TTC549 (cell line): Measurements from ENCODE around the gene MYH14.

ENCODE experiments used
- FAIRE-seq: peaks from 2 replicates; lab custom pipeline; 2012; peaks lifted over from hg19 to GRCh38; lab: Jason Lieb, UNC

Gene MYH14

DNA sequence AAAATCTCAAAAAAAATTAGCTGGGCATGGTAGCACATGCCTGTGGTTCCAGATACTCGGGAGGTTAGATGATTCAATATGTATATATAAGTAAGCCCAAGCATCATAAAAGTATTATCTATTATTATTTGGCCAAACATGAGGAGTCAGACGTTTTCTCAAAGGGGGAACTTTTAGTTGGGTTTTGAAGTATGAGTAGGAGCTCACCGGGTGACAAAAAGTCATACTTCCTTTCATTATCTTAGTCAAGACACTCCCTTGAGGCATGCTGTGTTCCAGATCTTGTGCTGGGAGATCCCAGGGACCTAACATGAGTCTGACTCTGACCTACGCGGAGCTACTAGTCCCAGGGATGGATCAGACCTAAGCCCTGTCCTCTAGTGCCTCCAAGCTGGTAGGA is 8.2 kb upstream of the MYH14 start:
- FAIRE-seq: no peak

DNA sequence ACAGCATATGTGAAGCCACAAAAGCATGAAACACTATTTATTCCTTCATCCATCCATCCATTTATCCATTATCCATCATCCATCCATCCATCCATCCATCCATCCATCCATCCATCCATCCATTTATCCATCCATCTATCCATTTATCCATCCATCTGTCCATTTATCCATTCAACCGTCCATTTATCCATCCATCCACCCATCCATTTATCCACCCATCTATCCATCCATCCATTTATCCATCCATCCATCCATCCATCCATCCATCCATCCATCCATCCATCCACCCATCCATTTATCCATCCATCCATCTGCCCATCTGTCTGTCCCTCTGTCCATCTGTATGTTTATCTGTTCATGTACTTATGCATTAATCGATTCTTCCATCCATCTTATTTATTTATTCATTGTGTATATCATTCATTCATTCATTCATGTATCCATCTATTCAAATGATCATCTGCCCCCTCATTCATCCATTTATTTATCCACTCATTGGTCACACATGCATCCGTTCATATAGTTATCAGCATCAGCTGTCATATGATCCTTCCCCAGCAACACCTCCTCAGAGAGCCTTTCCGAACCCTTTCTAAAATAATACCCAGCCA is 7.0 kb upstream of the MYH14 start:
- FAIRE-seq: no peak

GRCh38 chr19:50197348-50197747 is 6.1 kb upstream of the MYH14 start:
- FAIRE-seq: no peak

DNA sequence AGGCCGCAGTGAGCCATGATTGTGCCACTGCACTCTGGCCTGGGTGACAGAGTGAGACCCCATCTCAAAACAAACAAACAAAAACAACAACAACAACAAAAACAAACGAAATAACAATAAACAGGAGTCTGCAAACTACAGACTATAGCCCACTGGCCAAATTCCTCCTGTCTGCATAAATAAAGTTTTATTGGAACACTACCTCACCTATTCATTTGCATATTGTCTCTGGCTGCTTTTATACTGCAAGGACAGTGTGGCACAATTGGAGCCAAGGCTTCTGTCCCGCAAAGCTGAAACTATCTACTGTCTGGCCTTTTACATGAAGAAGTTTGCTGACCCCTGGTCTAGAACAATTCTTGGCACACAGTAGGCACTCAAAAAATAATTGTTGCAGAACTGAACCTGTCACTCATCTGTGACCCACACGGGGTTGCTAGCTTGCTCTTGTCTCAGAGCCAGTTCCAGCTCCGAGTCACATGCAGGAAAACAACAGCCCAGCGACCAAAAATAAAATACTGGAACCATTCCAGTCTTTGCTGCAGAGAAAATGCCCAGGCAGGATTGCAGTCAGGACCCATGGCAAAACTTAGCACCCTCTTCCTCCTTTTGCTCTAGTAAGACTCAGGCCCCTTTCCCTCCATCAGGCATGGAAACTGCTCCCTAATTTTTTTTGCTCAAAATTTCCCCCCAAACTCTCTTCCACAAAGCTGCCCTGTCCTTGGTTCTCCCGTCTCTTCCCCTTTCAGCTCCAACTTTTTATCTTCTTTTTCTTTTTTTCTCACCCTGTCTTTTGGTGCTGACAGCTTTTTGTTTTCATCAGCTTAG is 4.8 kb upstream of the MYH14 start:
- FAIRE-seq: no peak

DNA sequence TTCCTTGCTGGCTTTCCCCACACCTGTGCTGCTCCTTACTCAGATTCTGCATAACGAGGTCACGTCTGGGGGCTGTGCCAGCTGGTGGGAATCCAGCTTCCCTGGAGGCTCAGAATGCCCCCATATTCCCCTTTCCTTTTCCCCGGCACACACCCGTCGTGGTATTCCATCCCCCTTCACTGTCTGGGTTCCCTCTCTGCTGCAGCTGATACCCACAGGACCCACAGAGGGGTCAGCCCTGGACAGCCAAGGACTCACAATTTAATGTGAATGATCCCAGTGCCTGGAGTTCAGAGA is 4.2 kb upstream of the MYH14 start:
- FAIRE-seq: no peak

DNA sequence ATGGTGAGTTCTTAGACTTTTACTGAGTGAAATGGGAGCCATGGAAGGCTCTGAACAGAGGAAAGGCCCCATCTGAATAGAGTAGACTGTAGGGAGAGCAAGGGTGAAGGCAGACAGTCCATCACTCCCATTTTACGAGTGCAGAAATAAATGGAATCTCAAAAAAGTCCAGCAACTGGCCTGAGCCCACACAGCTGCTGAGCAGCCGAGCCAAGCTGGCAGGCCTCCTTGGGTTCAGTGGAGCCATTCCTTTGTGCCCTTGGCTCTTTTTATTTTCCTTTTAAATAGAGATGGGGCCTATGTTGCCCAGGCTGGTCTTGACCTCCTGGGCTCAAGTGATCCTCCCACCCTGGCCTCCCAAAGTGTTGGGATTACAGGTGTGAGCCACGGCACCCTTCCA is 1.0 kb upstream of the MYH14 start:
- no peak for FAIRE-seq

DNA sequence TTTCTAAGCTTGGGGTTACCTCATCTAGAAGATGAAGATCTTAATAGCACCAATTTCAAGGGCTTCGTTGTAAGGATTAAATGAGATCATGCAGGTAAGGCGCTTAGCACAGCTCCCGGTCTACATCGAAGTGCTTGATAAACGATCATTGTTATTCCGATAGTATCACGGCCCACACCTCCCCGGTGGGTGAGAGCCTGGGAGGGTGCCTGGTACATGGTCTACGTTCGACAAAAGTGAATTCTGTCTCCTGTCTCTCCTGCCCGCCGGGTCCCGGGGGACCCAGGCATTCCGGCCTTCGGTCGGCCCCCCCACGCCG is 501 bp upstream of the MYH14 start:
- FAIRE-seq: no peak

- FAIRE-seq: no peak
Measured at GRCh38 chr19:50204081-50204428, 633 bp downstream of the MYH14 start.

DNA sequence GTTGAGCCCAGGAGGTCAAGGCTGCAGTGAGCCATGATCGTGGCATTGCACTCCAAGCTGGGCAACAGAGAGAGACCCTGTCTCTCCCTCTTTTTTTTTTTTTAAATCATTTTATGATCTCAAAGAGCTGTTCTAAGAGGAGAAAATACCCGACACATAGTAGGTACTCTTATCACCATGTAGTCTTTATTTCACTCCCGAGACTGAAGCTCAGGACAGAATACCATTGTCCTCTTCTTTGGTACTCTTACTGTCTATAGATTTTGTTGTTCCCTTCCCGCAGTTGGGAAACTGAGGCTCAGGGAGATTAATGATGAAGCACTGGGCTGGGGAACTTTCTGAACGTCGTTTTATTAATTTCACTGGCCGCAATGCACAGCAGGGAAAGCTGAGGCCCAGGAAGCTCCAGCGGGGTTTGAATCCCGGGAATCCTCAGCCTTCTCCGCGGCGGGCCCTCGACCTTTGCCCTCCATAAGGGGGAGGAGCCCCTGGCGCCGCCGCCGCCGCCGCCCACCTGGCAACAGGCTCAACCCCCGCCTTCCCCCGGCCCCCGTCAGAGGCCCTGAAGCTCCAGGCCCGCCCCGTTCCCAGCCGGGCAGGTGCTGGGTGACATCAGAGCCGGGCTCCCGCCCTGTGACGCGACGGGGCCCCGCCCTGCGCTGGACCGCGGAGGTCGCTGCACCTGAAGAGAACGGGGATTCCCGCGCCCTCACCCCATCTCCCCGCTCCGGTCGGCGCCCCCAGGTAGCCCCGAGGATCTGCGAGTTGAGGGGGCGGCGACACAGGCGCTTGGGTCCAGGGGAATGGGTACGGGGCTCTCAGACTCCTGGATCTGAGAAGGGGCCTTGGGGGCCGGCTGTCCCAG is 1.6 kb downstream of the MYH14 start:
- no peak for FAIRE-seq

- FAIRE-seq: no peak
Measured at GRCh38 chr19:50205681-50206138, 2.3 kb downstream of the MYH14 start.

DNA sequence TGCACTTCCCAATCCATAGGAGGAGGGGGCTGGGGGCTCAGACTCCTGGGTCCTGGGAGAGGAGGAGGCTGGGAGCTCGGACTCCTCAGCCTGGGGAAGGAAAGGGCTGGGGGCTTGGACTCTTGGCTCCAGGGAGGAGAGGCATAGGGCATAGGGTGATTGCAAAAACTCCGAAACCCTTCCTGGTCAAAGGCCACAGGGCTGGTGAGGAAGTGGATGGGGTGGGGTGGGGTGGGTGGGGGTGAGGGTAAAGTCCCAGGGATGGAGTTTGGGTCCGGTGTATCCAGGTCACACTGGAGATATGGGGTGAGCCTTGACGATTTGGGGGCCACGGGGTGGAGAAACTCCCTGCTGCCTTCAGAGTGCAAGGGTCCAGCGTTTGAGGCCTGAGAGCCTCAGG is 2.8 kb downstream of the MYH14 start:
- FAIRE-seq: no peak

DNA sequence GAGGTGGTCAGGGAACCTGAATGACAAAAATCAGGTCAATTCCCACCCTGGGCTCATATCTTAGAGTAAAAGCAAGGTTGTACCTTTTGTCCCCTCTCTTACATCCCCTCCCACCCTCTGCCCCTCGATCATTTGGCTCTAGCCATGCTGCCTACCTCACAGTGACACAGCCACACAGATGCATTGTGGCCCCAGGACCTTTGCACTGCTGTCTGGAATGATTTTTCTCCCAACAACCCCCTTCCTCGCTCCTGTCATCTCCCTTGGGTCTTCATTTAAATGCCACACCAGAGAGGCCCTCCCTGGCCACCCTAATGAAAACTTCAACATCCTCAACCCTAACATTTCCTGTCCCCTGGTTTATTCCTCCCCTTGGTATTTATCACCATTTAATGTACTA is 4.3 kb downstream of the MYH14 start:
- FAIRE-seq: no peak

DNA sequence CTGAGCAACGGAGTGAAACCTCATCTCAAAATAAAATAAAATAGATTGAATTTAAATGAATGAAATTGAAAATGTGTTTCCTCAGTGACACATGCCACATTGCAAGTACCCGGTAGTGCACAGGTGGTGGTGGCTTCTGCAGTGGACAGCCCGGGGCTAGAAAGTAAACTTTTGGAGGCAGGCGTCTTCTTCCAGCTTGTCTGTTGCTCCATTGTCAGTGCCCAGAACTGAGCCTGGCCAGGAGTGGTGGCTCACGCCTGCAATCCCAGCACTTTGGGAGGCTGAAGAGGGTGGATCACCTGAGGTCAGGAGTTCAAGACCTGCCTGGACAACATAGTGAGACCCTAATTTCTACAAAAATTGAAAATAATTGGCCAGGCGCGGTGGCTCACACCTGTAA is 5.7 kb downstream of the MYH14 start:
- FAIRE-seq: no peak

DNA sequence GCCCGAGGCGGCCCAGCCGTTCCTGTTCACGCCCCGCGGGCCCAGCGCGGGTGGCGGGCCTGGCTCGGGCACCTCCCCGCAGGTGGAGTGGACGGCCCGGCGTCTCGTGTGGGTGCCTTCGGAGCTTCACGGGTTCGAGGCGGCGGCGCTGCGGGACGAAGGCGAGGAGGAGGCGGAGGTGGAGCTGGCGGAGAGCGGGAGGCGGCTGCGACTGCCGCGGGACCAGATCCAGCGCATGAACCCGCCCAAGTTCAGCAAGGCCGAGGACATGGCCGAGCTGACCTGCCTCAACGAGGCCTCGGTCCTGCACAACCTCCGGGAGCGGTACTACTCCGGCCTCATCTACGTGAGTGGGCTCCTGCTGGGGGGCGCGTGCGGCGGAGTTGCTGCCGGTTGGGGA is 7.0 kb downstream of the MYH14 start:
- no peak for FAIRE-seq

GRCh38 chr19:50213925-50214324 is 10.5 kb downstream of the MYH14 start:
- no peak for FAIRE-seq

- no peak for FAIRE-seq
Measured at GRCh38 chr19:50214699-50215543, 11.5 kb downstream of the MYH14 start.

DNA sequence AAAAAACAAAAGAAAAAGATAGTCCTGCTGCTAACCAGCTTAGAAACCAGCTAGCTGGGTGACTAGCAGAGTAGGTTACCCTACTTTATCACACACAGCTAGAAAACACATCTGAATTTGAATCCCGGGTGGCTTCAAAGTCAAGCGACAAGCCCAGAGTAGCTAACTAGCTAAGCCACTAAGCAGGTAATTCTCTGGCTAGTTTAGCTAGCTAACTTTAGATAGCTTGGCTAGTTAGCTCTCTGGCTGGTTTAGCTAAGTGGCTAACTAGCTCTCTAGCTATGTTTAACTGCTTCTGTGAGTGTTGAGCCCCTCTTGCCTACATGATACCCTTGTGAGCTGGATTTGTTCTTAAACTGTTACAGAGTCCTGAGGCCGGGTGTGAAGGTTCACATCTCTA is 12.4 kb downstream of the MYH14 start:
- no peak for FAIRE-seq

GRCh38 chr19:50221087-50221486 is 17.7 kb downstream of the MYH14 start:
- no peak for FAIRE-seq

DNA sequence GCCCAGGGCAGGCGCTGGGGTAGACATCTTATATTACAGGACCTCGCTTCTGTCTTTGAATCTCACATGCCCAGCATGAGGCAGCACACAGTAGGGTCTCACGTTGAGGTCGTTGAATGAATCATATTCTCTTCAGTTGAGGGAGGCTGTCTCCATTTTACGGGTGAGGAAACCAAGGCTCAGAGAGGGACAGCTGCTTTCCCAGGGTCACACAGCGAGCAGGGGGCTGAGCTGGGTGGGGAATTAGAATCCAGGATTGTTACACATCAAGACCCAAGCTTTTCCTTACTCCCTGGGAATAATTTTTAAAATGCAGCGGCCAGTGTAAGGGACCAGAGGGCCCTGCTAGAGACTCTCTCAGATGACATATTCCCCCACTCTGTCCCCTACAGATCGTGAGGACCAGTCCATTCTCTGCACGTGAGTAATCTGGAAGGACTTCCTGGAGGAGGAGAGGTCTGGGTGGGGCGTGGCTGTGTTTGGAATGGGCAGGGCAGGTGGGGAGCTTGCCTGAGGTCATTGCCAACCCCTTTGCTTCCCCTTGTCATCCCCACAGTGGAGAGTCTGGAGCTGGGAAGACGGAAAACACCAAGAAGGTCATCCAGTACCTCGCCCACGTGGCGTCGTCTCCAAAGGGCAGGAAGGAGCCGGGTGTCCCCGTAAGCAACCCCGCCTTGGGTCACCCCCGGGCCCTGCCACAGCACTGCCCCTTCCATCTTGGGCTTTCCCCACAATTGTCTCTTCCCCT is 19.4 kb downstream of the MYH14 start:
- FAIRE-seq: no peak

- FAIRE-seq: no peak
Measured at GRCh38 chr19:50223439-50223716, 20.0 kb downstream of the MYH14 start.

GRCh38 chr19:50224986-50225747 is 21.7 kb downstream of the MYH14 start:
- FAIRE-seq: no peak
